HUDEP-2 (cell line): ENCODE results near the gene DVL2.
"Not testable (repeated sequence)": the region's sequence is repeated elsewhere in the genome, so short reads cannot be mapped to it uniquely, and the experiment has no call there.

ENCODE experiments used
- DNase-seq, 76 experiments: peaks; one replicate each; lab custom pipeline; 2025; ENCODE audit not compliant: unreplicated experiment in 76 of 76; lab: John Stamatoyannopoulos, UW

Gene DVL2

GRCh38 chr17:7207120-7208001 lies 27.0 kb downstream of the DVL2 start:
- DNase-seq = no peak

- DNase-seq = no peak
These were observed 28.8 kb downstream of the DVL2 start for GRCh38 chr17:7205561-7205960.

GRCh38 chr17:7204828-7205461 lies 29.4 kb downstream of the DVL2 start:
- DNase-seq = peak in 23 of 76 experiments; percentile 5 to 64 (median 23)

GRCh38 chr17:7204336-7204735 lies 30.0 kb downstream of the DVL2 start:
- no peak for DNase-seq

GRCh38 chr17:7203391-7203790 lies 30.9 kb downstream of the DVL2 start:
- DNase-seq = no peak

GRCh38 chr17:7196651-7197401 lies 37.5 kb downstream of the DVL2 start:
- DNase-seq = no peak

- no peak for DNase-seq
These were observed 38.3 kb downstream of the DVL2 start for GRCh38 chr17:7195971-7196370.

- DNase-seq = no peak
These were observed 41.9 kb downstream of the DVL2 start for GRCh38 chr17:7192271-7192937.

- peak in 14 of 76 experiments; percentile 3 to 32 (median 10) for DNase-seq
These were observed 42.6 kb downstream of the DVL2 start for GRCh38 chr17:7191571-7192270.

- no peak for DNase-seq
These were observed 43.2 kb downstream of the DVL2 start for GRCh38 chr17:7191069-7191468.

GRCh38 chr17:7190276-7190917 lies 43.9 kb downstream of the DVL2 start:
- no peak for DNase-seq

GRCh38 chr17:7186241-7186640 lies 48.1 kb downstream of the DVL2 start:
- peak in 9 of 76 experiments; percentile 4 to 34 (median 8) for DNase-seq

GRCh38 chr17:7184647-7185046 lies 49.7 kb downstream of the DVL2 start:
- DNase-seq = no peak

GRCh38 chr17:7184091-7184488 lies 50.2 kb downstream of the DVL2 start:
- no peak for DNase-seq

- DNase-seq = no peak
These were observed 50.8 kb downstream of the DVL2 start for GRCh38 chr17:7183433-7184090.

GRCh38 chr17:7182101-7182500 lies 52.2 kb downstream of the DVL2 start:
- not testable (repeated sequence) for DNase-seq

- DNase-seq = no peak
These were observed 54.7 kb downstream of the DVL2 start, which contains the start of gene ASGR1 for GRCh38 chr17:7179317-7180254. ASGR1 (minus strand) TSS chr17:7179370; CDS start chr17:7178563, 807 bp downstream.

GRCh38 chr17:7178973-7179316 lies 55.4 kb downstream of the DVL2 start:
- DNase-seq = no peak
